ENCODE measurements around the gene ASPHD1.
"Not testable (repeated sequence)": the region's sequence is repeated elsewhere in the genome, so short reads cannot be mapped to it uniquely, and the experiment has no call there.

Gene ASPHD1

GRCh38 chr16:29868396-29869009 is 31.8 kb upstream of the ASPHD1 start:
- TF ChIP-seq, protein P1, sequence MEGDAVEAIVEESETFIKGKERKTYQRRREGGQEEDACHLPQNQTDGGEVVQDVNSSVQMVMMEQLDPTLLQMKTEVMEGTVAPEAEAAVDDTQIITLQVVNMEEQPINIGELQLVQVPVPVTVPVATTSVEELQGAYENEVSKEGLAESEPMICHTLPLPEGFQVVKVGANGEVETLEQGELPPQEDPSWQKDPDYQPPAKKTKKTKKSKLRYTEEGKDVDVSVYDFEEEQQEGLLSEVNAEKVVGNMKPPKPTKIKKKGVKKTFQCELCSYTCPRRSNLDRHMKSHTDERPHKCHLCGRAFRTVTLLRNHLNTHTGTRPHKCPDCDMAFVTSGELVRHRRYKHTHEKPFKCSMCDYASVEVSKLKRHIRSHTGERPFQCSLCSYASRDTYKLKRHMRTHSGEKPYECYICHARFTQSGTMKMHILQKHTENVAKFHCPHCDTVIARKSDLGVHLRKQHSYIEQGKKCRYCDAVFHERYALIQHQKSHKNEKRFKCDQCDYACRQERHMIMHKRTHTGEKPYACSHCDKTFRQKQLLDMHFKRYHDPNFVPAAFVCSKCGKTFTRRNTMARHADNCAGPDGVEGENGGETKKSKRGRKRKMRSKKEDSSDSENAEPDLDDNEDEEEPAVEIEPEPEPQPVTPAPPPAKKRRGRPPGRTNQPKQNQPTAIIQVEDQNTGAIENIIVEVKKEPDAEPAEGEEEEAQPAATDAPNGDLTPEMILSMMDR (IDR thresholded peaks at IDR 0.05; ENCODE audit: extremely low read depth, insufficient read depth, missing control alignments) = no peak
- DNase-seq (ENCODE audit: low spot score) = no peak
- in situ Hi-C loops (cut with MboI; ENCODE audit: low pct_unique_long_range_greater_than_20kb, low sequenced_read_pairs, unreplicated experiment) = no loop called here

GRCh38 chr16:29869067-29869466 is 31.2 kb upstream of the ASPHD1 start:
- in situ Hi-C loops (cut with MboI; ENCODE audit: low pct_unique_long_range_greater_than_20kb, low sequenced_read_pairs, unreplicated experiment) = not testable (repeated sequence)

DNA sequence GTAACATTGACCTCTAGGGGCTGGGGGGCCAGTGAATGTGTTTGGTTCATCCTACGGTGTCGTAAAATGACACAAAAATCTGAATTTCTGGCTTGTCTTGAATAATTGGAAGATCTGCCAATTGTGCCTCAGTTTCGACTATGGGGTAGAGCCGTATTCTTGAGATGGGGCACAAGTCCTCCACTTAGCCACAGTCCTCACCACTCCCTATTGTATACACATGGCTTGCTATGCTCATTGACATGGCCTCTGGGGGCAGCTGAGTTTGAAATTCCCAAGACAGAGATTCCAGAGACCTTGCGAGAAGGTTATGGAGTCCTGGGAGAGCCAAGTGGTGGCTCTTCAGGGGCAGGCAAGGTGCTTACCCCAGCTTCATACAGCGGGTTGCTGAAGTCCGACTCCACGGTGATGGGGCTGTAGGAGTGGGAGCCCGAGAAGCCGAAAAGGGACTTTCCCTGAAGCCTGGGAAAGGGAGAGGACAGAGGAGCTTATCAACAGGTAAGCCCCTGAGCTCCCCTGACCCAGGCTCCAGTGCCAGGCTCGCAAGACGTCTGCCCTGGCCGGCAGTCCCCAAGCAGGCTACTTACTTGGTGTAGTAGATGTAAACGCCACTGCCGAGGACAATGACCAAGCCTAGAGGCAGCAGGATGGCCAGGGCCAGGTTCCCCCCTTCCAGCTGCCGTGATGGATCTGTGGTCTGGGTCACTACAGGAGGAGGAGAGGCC is 28.3 kb upstream of the ASPHD1 start:
- in situ Hi-C loops (cut with MboI; ENCODE audit: low pct_unique_long_range_greater_than_20kb, low sequenced_read_pairs, unreplicated experiment) = no loop called here
- TF ChIP-seq, protein P1 (IDR thresholded peaks at IDR 0.05; ENCODE audit: extremely low read depth, insufficient read depth, missing control alignments) = no peak
- no peak for DNase-seq (ENCODE audit: low spot score)

More at GRCh38 chr16:29869067-29869466, 31.2 kb upstream of the ASPHD1 start:
- not testable (repeated sequence) for DNase-seq (ENCODE audit: low spot score)

DNA sequence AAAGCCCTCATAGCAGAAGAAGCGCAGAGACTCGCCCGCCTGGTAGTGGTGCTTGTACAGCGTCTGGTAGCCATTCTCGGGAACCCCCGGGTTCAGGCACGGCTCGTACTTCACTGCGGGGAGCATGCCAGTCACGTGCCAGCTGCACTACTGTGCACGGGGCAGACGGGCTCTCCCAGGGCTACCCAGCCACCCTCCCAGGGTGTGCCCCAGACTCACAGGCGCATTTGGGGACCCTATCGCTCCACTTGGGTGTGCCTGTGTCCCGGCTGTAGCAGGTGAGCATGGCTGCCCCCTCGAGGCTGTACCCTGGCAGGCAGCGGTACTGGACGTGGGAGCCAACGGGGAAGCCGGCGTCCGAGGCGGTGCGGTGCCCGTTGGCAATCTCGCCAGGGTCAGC is 27.0 kb upstream of the ASPHD1 start:
- in situ Hi-C loops (cut with MboI; ENCODE audit: low pct_unique_long_range_greater_than_20kb, low sequenced_read_pairs, unreplicated experiment) = no loop called here
- DNase-seq (ENCODE audit: low spot score) = no peak
- TF ChIP-seq, protein P1 (IDR thresholded peaks at IDR 0.05; ENCODE audit: extremely low read depth, insufficient read depth, missing control alignments) = no peak

GRCh38 chr16:29875206-29875605 is 25.1 kb upstream of the ASPHD1 start:
- no peak for DNase-seq (ENCODE audit: low spot score)
- TF ChIP-seq, protein P1 (IDR thresholded peaks at IDR 0.05; ENCODE audit: extremely low read depth, insufficient read depth, missing control alignments) = no peak
- in situ Hi-C loops (cut with MboI; ENCODE audit: low pct_unique_long_range_greater_than_20kb, low sequenced_read_pairs, unreplicated experiment) = no loop called here

DNA sequence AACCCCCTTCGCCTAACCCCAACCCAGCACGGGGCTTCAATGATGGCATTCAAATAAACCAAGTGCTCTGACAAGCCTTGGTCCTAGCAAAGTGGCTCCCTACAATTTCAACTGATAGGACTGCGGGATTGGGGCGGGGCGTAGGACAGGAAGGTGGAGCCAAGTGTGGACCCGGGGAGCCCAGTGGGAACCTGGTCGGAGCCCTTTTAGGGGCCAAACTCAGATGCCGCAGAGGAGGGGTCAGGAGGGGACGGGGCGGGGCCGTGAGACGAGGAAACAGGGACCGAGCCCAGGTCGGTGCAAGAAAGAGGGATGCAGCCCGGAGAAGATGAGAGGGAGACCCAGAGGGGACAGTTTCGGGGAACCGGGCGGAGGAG is 24.1 kb upstream of the ASPHD1 start:
- TF ChIP-seq, protein P1 (IDR thresholded peaks at IDR 0.05; ENCODE audit: extremely low read depth, insufficient read depth, missing control alignments) = no peak
- in situ Hi-C loops (cut with MboI; ENCODE audit: low pct_unique_long_range_greater_than_20kb, low sequenced_read_pairs, unreplicated experiment) = no loop called here

DNA sequence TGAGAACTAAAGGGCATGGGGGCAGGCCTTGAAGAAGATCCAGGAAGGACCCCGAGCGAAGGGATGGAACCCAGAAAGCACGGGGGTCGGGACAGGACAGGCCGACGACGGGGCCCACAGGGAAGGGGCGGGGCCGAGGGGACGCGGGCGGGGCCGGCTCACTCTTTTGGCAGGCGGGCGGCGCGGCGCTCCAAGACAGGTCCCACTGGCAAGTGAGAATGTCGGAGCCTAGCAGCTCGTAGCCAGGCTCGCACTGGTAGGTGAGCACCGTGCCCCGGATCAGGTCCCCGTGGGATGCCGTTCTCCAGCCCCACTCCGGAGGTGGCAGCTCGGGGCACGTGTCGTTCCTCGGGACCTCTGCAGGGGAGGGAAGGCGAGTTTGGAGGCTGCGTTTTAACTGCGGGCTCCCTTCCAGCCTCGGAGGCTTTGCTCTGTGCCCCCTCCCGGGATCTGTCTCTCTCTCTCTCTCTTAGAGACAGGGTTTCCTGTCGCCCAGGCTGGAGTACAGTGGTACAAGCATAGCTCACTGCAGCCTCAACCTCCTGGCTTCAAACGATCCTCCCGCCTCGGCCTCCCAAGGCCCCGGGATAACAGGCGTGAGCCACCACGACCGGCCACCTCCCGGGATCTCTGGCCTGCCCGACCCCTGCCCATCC is 23.6 kb upstream of the ASPHD1 start:
- in situ Hi-C loops (cut with MboI; ENCODE audit: low pct_unique_long_range_greater_than_20kb, low sequenced_read_pairs, unreplicated experiment) = no loop called here
- TF ChIP-seq, protein P1 (IDR thresholded peaks at IDR 0.05; ENCODE audit: extremely low read depth, insufficient read depth, missing control alignments) = no peak
- no peak for DNase-seq (ENCODE audit: low spot score)

More for the DNA sequence above, 24.1 kb upstream of the ASPHD1 start:
- DNase-seq (ENCODE audit: low spot score) = no peak
